HepG2 (cell line): ENCODE results near the gene CBFA2T2. TPM values are rescaled to one million over a fixed set of nuclear protein-coding genes. Genes with fewer than 3 reads are reported as not detected.

Experiments used
- ARNTL ChIP-seq: sonication (generic); formaldehyde crosslinking; IDR thresholded peaks from 2 replicates; pipeline ENCODE4 v1.4.0; 2020; ENCODE audit warnings: mild to moderate bottlenecking, missing genetic modification reagents
- BRCA1 ChIP-seq: sonication (generic); formaldehyde crosslinking; IDR thresholded peaks from 2 replicates; pipeline ENCODE4 v1.4.0; 2020; ENCODE audit warnings: missing genetic modification reagents
- CAMTA2 ChIP-seq: sonication (generic); formaldehyde crosslinking; IDR thresholded peaks from 2 replicates; pipeline ENCODE4 v1.4.0; 2020; ENCODE audit warnings: mild to moderate bottlenecking, missing genetic modification reagents, borderline replicate concordance
- FOXJ3 ChIP-seq: sonication (generic); formaldehyde crosslinking; IDR thresholded peaks from 2 replicates; pipeline ENCODE4 v1.4.0; 2020; ENCODE audit warnings: missing genetic modification reagents, mild to moderate bottlenecking, borderline replicate concordance
- HIVEP1 ChIP-seq: sonication (generic); formaldehyde crosslinking; IDR thresholded peaks from 2 replicates; pipeline ENCODE4 v1.4.0; 2020; ENCODE audit warnings: mild to moderate bottlenecking, missing genetic modification reagents
- JARID2 ChIP-seq: sonication (generic); formaldehyde crosslinking; IDR thresholded peaks from 2 replicates; pipeline ENCODE4 v1.8.1; 2023; ENCODE audit warnings: missing genetic modification reagents, inconsistent platforms; ENCODE audit not compliant: insufficient replicate concordance
- KDM1A ChIP-seq: IDR thresholded peaks from 2 replicates; pipeline ENCODE4 v1.6.1; 2016; ENCODE audit warnings: missing compliant biosample characterization
- KDM2A ChIP-seq: sonication (generic); formaldehyde crosslinking; IDR thresholded peaks from 2 replicates; pipeline ENCODE4 v1.4.0; 2020; ENCODE audit warnings: low read depth, missing genetic modification reagents, borderline replicate concordance
- KLF11 ChIP-seq: IDR thresholded peaks from 2 replicates; pipeline ENCODE4 v1.6.1; 2016; ENCODE audit warnings: missing compliant biosample characterization
- MNT ChIP-seq: fragments of 450-650 bp; IDR thresholded peaks from 2 replicates; pipeline ENCODE4 v1.6.1; 2016
- NFYC ChIP-seq: IDR thresholded peaks from 2 replicates; pipeline ENCODE4 v1.6.1; 2016; ENCODE audit warnings: missing genetic modification reagents, missing compliant biosample characterization
- NR1H2 ChIP-seq: sonication (generic); formaldehyde crosslinking; IDR thresholded peaks from 2 replicates; pipeline ENCODE4 v1.8.1; 2022; ENCODE audit warnings: low read depth, missing genetic modification reagents, borderline replicate concordance
- PHB2 ChIP-seq: fragments of 450-650 bp; IDR thresholded peaks from 2 replicates; pipeline ENCODE4 v1.6.1; 2018; ENCODE audit not compliant: partially characterized antibody
- POGZ ChIP-seq: sonication (generic); formaldehyde crosslinking; IDR thresholded peaks from 2 replicates; pipeline ENCODE4 v1.4.0; 2020; ENCODE audit warnings: mild to moderate bottlenecking, missing genetic modification reagents
- PPARG ChIP-seq: conservative IDR thresholded peaks from 2 replicates; pipeline ENCODE4 v1.6.1; 2016; ENCODE audit warnings: missing biosample characterization, missing genetic modification reagents
- RAD21 ChIP-seq: fragments of 450-650 bp; formaldehyde crosslinking; IDR thresholded peaks from 2 replicates; pipeline ENCODE4 v1.5.0; 2020; ENCODE audit warnings: mild to moderate bottlenecking
- RARA ChIP-seq: IDR thresholded peaks from 2 replicates; pipeline ENCODE4 v1.6.1; 2016; ENCODE audit warnings: missing genetic modification reagents, missing compliant biosample characterization
- RBM22 ChIP-seq: fragments of 200-400 bp; formaldehyde crosslinking; optimal IDR thresholded peaks from 2 replicates; pipeline ENCODE3; 2017; ENCODE audit warnings: mild to moderate bottlenecking, low read length, moderate library complexity
- RNF2 ChIP-seq: fragments of 450-650 bp; conservative IDR thresholded peaks from 2 replicates; pipeline ENCODE4 v1.6.1; 2016; ENCODE audit warnings: low read depth
- RORA ChIP-seq: sonication (generic); formaldehyde crosslinking; IDR thresholded peaks from 2 replicates; pipeline ENCODE4 v1.5.0; 2020; ENCODE audit warnings: mild to moderate bottlenecking, missing genetic modification reagents, moderate library complexity
- SAFB2 ChIP-seq: sonication (generic); formaldehyde crosslinking; IDR thresholded peaks from 2 replicates; pipeline ENCODE4 v1.5.1; 2020; ENCODE audit warnings: missing genetic modification reagents, low read depth, mild to moderate bottlenecking, borderline replicate concordance
- SRSF9 ChIP-seq: fragments of 200-400 bp; formaldehyde crosslinking; IDR thresholded peaks from 2 replicates; pipeline ENCODE4 v1.6.1; 2018; ENCODE audit warnings: borderline replicate concordance, mild to moderate bottlenecking, low read depth, low read length; ENCODE audit not compliant: insufficient read depth, poor library complexity, severe bottlenecking
- TCF7 ChIP-seq: sonication (generic); IDR thresholded peaks from 2 replicates; pipeline ENCODE4 v1.6.1; 2016; ENCODE audit warnings: antibody characterized with exemption, low read depth
- TFDP1 ChIP-seq: IDR thresholded peaks from 2 replicates; pipeline ENCODE4 v1.6.1; 2016; ENCODE audit warnings: missing compliant biosample characterization, missing genetic modification reagents, borderline replicate concordance
- U2AF1 ChIP-seq: fragments of 200-400 bp; formaldehyde crosslinking; optimal IDR thresholded peaks from 2 replicates; pipeline ENCODE3; 2017; ENCODE audit warnings: mild to moderate bottlenecking, low read depth, low read length
- U2AF2 ChIP-seq: fragments of 200-400 bp; formaldehyde crosslinking; IDR thresholded peaks from 2 replicates; pipeline ENCODE4 v1.6.1; 2017; ENCODE audit warnings: low read depth, mild to moderate bottlenecking, low read length
- ZNF460 ChIP-seq: sonication (generic); formaldehyde crosslinking; IDR thresholded peaks from 2 replicates; pipeline ENCODE4 v1.5.1; 2020; ENCODE audit warnings: missing genetic modification reagents, mild to moderate bottlenecking, borderline replicate concordance
- ZNF552 ChIP-seq: sonication (generic); formaldehyde crosslinking; IDR thresholded peaks from 2 replicates; pipeline ENCODE4 v1.9.0; 2022; ENCODE audit warnings: missing genetic modification reagents, mild to moderate bottlenecking, borderline replicate concordance
- ZNF780A ChIP-seq: sonication (generic); formaldehyde crosslinking; IDR thresholded peaks from 2 replicates; pipeline ENCODE4 v1.8.0; 2022; ENCODE audit warnings: mild to moderate bottlenecking, missing genetic modification reagents, moderate library complexity
- ZNF792 ChIP-seq: IDR thresholded peaks from 2 replicates; pipeline ENCODE4 v1.6.1; 2016
- polyA plus RNA-seq, 8 experiments: library from polyadenylated mRNA; depleted of rRNA in 3 of 8; stranded (reverse) in 7 of 8; unstranded in 1 of 8; fragments of >200 nt; fragmentation: Illumina TruSeq in 4 of 8; extraction: Trizol in 4 of 8; gene quantifications; 2 replicates each; pipeline versions ENCODE4 v1.2.1 to v1.2.3, GENCODE V29; 2011 to 2016; ENCODE audit warnings: low read depth in 4 of 8, missing spikeins in 1 of 8, mixed read lengths in 1 of 8; ENCODE audit not compliant: insufficient read depth in 1 of 8
- total RNA-seq, 5 experiments: library from RNA; depleted of rRNA; stranded (reverse); fragments of >200 nt; fragmentation: Illumina TruSeq; extraction: Trizol; gene quantifications; 2 replicates each; pipeline ENCODE4 v1.2.3, GENCODE V29; 2016; ENCODE audit warnings: low read depth in 1 of 5
- TF ChIP-seq, protein P1 (sequence below): sonication (generic); formaldehyde crosslinking; IDR thresholded peaks from 2 replicates; pipeline ENCODE4 v1.4.0; 2020; ENCODE audit warnings: missing genetic modification reagents

The CBFA2T2 gene
- total and polyA plus RNA-seq, 2 of the 13 experiments (the other 11 are each of a cell fraction or from before 2014, with no cell fraction given), result 6.3 to 21.2 TPM

- no peak for TF ChIP-seq NFYC
- no peak for TF ChIP-seq SRSF9
- no peak for TF ChIP-seq ARNTL (CRISPR knock-in tag)
- TF ChIP-seq NR1H2 (CRISPR knock-in tag), result no peak
- TF ChIP-seq JARID2 (CRISPR knock-in tag), result no peak
- TF ChIP-seq, protein P1, sequence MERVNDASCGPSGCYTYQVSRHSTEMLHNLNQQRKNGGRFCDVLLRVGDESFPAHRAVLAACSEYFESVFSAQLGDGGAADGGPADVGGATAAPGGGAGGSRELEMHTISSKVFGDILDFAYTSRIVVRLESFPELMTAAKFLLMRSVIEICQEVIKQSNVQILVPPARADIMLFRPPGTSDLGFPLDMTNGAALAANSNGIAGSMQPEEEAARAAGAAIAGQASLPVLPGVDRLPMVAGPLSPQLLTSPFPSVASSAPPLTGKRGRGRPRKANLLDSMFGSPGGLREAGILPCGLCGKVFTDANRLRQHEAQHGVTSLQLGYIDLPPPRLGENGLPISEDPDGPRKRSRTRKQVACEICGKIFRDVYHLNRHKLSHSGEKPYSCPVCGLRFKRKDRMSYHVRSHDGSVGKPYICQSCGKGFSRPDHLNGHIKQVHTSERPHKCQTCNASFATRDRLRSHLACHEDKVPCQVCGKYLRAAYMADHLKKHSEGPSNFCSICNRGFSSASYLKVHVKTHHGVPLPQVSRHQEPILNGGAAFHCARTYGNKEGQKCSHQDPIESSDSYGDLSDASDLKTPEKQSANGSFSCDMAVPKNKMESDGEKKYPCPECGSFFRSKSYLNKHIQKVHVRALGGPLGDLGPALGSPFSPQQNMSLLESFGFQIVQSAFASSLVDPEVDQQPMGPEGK, result 0 out of 2 replicates have a peak, but pooled peaks have one; percentile 24
- no peak for TF ChIP-seq RNF2
- no peak for TF ChIP-seq RAD21
- TF ChIP-seq RBM22, result no peak
- TF ChIP-seq HIVEP1 (CRISPR knock-in tag), result no peak
- no peak for TF ChIP-seq TFDP1 (CRISPR knock-in tag)
- no peak for TF ChIP-seq RORA (CRISPR knock-in tag)
- TF ChIP-seq POGZ, result peak; percentile 64
- peak; percentile 62 for TF ChIP-seq RARA (CRISPR knock-in tag)
- no peak for TF ChIP-seq ZNF460
- no peak for TF ChIP-seq BRCA1
- no peak for TF ChIP-seq KLF11 (CRISPR knock-in tag)
- TF ChIP-seq KDM2A (CRISPR knock-in tag), result no peak
- TF ChIP-seq FOXJ3 (CRISPR knock-in tag), result no peak
- TF ChIP-seq PHB2, result no peak
- no peak for TF ChIP-seq U2AF2
- no peak for TF ChIP-seq ZNF552
- no peak for TF ChIP-seq SAFB2 (CRISPR knock-in tag)
- no peak for TF ChIP-seq CAMTA2 (CRISPR knock-in tag)
- no peak for TF ChIP-seq U2AF1
- TF ChIP-seq MNT, result no peak
- TF ChIP-seq PPARG (CRISPR knock-in tag), result no peak
- no peak for TF ChIP-seq TCF7
- TF ChIP-seq ZNF792 (CRISPR knock-in tag), result 0 out of 2 replicates have a peak, but pooled peaks have one; percentile 48
- no peak for TF ChIP-seq KDM1A (CRISPR knock-in tag)
- no peak for TF ChIP-seq ZNF780A
These were observed 65.9 kb downstream of the CBFA2T2 start (continued) for GRCh38 chr20:33555755-33556154.
